HG02763 (cell line): ENCODE measurements around the gene PTPN1.
"Not testable (repeated sequence)": the region's sequence is repeated elsewhere in the genome, so short reads cannot be mapped to it uniquely, and the experiment has no call there.

ENCODE experiments used
- ATAC-seq: cut with Tn5 transposase; IDR thresholded peaks from one replicate; pipeline ENCODE4 v1.9.1; 2021; ENCODE audit warnings: mild to moderate bottlenecking, moderate library complexity; ENCODE audit not compliant: unreplicated experiment

Gene PTPN1

DNA sequence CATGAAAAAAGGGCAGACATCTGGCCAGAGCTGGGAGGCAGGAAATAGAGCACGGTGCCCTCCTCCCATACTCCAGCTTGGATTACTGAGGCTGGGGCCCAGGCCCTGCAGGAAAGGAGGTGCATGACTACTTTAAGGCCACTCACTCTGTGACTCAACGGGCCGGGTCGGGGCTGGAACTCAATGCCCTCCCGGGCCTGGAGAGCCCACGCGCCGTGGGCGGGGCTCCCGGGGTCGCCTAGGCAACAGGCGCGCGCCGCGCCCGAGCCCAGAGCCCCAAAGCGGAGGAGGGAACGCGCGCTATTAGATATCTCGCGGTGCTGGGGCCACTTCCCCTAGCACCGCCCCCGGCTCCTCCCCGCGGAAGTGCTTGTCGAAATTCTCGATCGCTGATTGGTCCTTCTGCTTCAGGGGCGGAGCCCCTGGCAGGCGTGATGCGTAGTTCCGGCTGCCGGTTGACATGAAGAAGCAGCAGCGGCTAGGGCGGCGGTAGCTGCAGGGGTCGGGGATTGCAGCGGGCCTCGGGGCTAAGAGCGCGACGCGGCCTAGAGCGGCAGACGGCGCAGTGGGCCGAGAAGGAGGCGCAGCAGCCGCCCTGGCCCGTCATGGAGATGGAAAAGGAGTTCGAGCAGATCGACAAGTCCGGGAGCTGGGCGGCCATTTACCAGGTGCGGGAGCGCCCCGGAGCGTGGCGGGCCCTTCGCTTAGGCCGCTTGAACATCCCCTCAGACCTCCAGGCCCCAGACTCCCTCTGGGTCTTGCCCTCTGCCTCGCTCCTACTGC lies at the start of gene PTPN1:
Gene PTPN1, plus strand, starts transcription at position 461 of the 783 bp plus-strand sequence. Its CDS starts 145 bp downstream, at position 606.
- ATAC-seq: peak; percentile 89

DNA sequence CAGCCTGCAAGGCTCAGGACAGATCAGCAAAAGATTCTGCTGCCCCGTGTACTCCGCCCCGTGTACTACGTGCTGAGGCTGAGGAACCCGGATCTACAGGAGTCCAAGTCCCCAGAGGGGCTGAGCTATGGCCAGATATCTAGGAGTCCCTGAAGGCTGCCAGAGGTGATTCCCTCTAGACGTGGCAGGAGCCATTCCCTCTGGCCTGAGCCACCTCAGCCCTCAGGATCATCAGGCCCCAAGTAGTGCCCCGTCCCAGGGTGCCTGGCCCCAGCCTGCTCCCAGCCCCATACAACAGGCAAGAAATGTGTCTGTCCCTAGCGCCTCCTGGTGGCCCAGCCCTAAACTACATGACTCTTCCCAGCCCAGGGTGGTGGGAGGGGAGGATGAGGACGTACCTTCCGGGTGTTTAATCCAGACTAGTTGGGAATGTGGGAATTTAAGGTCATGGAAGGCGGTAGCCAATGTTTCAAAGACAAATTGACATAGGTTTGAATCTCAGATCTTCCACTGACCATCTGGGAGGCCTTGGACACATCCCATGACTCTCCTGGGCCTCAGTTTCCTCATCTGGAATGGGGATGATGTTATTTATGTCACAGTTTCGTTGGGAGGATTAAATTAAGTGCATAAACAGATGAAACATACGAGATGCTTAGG lies 49.4 kb upstream of the PTPN1 start:
- no peak for ATAC-seq

DNA sequence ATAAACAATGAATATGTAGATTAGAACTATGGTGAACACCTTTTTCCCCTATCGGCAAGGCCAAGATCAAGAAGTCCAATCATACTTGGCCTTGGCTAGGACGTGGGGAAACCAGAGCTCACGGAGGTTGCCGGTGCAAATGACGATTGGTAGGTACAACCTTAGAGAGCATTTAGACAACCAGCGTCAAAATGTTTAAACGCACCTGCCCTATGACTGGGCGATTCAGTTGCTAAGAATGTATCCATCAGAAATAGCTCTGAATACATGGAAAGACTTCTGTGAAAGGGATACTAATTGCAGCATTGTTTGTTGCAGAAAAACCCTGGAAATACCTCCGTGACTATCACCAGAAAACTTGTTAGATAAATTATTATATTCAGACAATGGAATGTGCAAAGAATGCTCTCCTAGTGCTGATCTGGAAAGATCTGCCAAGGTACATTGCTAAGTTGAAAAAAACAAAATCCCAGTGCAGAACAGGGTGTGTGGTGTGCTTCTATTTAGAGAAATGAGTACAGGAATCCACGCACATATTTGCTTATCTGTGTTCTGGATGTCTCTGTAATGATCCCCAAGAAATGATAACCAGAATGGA lies 48.0 kb upstream of the PTPN1 start:
- no peak for ATAC-seq

DNA sequence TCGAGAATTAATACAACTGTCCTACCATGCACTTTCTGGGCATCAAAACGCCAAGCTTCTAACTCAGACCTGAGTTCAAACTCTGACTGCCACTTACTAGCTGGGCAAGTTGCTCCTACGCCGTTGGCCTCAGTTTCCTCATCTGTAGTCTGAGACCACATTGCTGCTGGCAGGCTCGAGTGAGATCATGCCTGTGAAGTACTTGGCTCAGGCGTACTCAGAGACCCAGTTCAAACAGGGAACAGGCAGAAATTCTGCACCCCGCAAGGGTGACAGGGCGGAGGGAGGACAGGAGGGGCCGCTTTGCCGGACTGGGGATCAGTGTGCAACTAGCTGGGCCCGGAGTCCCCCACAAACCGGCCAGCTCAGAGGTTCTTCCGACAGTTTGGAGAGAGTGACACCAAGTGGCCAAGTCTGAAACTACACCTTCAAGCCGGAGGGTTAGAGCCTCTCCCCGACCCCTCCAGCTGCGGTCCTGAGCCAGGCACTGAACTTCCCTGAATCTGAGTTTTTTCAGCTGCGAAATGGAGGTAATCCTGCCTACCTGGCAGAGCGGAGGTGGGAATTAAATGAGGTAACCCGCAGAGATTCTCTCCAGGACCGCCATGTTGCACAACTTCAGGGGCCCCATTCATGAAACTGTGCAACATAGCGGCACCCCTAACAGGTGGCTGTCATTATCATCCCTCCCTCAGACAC lies 46.0 kb upstream of the PTPN1 start:
- ATAC-seq: no peak

DNA sequence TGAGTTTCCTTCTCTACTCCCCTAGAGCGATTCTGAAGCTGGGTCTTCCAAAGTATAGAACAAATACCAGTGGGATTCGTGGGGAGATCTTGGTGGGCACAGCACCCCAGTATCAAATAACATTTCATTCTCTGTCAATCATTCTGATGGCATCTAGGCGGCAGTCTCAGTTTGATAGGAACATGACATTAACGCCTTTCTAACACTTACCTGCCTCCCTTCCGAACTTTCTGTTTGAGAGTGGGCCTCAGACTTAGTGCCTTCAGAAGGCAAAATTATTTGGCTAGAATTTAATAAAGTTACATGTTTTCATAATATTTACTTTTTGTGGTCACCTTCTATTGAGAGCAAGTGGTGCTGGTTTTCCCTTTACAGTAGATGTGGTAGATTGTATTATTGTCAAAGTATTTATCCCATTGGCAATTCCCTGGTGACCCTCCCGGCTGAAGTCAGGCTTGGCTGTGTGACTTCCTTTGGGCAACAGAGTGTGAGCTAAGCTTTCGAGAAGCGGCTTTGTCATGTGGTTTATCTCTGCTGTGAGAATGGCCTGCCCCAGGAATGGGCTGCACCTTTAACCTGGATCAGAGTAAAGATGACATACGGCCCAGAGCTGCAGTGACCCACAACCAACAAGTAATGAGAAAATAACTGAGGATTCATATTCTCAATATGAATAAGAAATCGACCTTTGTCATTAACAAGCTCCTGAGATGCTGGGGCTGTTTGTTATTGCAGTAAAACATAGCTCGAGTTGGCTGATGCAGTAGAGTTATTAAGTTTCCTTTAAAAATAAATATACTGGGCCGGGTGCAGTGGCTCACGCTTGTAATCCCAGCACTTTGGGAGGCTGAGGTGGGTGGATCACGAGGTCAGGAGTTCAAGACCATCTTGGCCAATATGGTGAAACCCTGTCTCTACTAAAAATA lies 45.2 kb upstream of the PTPN1 start:
- ATAC-seq: no peak

DNA sequence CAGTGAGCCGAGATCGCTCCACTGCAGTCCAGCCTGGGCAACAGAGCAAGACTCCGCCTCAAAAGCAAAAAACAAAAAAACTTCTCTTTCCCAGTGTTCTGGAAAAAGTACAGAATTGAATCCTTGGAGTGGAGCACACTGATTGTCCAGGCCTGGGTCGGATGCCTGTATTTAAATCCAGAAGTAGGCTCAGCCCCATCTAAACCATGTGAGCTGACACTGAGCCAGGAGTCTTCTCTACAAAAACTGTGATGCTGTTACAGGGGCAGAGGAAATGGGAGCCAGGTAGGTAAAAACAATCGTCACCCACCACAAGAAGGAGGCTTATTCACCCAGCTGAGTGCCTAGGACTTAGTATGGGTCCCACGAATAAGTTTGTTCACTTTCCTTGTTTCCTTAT lies 43.0 kb upstream of the PTPN1 start:
- no peak for ATAC-seq

DNA sequence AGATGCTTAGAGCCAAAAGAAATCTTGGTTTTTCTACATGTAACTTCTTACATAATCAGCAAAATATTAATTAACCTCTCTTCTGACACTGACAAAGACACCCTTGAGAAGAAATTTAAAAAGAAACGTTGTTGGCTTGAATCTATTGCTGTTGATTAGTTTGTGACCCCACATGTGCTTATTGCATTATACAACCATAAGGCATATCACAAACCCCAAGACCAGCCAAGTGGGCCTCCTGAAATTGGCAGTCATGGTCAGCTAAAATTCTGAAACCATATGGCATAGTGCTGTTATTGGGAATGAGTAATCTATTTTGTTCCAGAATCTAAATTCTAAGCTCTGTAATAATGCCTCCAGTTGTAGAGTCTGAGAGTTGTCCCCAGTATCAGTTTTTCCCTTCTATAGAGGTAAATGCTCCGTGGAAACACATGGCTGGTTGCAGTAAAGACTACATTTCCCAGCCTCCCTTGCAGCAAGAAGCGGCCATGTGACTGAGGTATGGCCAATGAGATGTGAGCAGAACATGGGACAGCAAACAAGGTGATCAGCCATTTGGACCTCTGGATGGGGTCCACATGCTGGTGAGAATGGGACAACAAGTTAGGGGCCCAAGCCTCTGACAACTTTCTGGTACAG lies 42.3 kb upstream of the PTPN1 start:
- no peak for ATAC-seq

DNA sequence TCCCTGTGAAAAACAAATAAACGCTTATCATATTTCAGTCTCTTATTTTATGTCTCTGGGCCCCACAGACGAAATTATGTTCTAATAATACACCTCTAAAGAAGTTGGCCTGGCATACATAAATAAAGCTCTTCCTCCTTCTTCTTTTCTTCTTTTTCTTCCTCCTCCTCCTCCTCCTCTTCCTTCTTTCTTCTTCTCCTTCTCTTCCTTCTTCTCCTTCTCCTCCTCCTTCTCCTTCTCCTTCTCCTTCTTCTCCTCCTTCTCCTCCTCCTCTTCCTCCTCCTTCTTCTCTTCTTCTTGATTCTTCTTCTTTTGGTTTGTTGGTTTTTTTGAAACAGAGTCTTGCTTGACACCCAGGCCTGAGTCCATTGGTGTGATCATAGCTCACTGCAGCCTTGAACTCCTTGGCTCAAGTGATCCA lies 41.8 kb upstream of the PTPN1 start:
- no peak for ATAC-seq

DNA sequence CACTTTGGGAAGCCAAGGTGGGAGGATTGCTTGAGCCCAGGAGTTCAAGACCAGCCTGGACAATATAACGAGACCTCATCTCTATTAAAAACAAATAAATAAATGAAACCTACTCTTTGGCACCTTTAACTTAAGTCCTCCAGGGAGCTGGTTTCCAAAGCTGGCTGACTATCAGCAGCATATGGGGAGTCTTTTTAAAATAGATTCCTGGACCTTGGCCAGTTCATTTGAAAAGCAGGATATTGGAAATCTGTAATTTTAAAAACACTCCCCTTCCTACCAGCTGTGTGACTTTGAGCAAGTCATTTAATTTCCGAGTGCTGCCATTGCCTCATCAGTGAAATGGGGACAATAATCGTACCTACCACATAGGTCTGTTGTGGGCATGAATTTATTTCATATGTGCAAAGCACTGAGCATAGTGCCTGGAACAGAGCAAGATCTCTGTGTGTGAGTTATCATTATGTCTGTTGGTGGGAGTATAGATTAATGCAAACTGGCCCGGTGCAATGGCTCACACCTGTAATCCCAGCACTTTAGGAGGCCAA lies 40.9 kb upstream of the PTPN1 start:
- no peak for ATAC-seq

DNA sequence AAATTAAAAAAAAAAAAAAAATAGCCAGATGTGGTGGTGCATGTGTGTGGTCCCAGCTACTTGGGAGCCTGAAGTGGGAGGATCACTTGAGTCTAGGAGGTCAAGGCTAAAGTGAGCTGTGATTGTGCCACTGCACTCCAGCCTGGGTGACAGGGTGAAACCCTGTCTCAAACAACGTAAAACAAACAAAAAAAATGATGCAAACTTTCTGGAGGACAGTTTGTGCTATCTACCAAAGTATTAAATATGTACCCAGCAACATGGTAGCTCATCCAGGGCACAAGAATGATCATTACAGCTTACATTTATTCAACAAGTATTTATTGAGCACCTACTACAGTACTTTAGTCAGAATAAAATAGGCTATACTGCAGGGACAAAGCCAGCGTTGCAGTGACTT lies 40.4 kb upstream of the PTPN1 start:
- no peak for ATAC-seq

DNA sequence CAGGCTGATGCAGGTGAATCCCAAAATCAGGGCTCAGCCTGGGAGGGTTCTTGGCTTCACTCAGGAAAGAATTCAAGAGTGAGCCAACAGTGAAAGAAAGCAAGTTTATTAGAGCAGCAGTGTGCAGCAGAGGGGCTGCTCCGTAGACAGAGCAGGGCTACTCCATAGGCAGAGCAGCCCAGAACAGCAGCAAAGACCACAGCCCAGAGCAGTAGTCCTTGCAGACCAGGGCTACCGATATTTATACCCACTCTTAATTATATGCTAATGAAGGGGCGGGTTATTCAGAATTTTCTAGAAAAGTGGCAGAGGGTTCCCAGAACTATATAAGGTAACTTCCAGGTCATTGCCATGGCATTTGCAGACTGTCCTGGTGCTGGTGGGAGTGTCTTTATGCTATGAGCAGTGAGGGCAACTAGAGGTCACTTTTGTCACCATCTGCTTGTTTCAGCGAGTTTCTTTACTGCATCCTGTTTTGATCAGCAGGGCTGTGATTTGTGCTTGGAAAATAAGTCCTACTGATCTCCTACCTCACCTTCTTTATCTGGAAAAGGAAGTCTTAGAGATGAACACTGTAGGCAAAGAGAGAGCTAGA lies 39.8 kb upstream of the PTPN1 start:
- ATAC-seq: no peak

DNA sequence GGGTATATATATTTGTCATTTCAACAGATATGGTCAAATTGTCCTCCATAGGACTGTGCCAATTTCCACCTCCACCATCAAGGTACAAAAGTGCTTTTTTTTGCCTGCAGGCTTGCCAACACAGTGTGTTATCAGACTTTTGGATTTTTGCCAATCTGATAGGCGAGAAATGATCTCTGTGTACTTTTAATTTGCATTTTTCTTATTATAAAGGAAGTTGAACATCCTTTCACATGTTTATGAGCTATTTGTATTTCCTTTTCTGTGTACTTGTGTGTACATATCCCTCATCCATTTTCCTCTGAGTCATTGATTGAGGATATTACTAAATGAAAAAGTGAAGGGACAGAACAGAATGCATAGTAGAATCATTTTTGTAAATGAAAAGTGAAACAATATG lies 39.0 kb upstream of the PTPN1 start:
- no peak for ATAC-seq

DNA sequence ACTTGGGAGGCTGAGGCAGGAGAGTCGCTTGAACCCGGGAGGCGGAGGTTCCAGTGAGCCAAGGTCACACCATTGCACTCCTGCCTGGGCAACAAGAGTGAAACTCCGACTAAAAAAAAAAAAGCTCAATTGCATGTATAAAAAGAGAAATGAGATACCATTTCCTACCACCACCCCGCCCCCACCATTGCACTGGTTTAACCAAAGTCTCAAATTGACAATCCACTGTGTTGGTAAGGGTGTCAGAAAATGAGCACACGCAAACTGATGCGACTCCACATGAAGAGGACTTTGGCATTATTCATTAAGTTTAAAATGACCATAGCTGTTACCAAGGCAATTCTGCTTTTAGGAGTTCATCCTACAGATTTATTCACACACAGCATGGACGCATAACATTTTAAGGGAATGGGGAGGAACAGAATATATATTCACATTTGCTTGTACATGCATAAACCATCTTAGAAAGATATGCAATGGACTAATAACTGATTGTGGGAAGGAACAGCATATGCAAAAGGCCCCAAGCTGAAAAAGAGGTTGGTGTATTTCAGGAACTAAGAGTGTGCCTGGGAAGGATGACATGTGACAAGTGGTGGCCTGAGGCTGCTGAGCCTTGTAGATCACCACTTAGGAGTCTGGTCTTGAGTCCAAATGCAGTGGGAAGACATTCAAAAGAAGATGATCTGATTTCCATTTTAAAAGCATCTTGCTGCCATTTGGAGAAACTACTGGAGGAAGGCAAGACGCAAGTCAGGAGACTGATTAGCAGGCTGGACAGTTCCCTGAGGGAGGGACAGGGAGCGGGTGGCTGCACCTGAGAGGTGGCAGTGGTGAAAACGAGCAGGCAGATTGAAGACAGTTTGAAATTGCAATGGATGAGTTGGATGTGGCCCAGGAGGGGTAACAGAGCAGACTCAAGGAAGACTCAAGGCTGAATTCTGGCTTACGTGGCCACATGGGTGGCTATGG lies 37.2 kb upstream of the PTPN1 start:
- ATAC-seq: no peak

DNA sequence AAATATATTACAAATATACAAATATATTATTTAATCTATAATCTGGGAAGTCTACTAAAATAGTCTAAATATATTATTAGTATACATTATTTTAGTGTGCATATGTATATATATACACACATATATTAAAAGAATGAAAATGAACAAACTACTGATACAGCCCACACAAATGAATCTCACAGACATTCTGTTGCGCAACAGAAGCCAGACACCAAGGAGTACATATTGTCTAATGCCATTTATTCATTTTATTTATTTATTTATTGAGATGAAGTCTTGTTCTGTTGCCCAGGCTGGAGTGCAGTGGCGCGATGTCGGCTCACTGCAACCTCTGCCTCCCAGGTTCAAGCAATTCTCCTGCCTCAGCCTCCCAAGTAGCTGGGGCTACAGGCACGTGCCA lies 35.8 kb upstream of the PTPN1 start:
- not testable (repeated sequence) for ATAC-seq

DNA sequence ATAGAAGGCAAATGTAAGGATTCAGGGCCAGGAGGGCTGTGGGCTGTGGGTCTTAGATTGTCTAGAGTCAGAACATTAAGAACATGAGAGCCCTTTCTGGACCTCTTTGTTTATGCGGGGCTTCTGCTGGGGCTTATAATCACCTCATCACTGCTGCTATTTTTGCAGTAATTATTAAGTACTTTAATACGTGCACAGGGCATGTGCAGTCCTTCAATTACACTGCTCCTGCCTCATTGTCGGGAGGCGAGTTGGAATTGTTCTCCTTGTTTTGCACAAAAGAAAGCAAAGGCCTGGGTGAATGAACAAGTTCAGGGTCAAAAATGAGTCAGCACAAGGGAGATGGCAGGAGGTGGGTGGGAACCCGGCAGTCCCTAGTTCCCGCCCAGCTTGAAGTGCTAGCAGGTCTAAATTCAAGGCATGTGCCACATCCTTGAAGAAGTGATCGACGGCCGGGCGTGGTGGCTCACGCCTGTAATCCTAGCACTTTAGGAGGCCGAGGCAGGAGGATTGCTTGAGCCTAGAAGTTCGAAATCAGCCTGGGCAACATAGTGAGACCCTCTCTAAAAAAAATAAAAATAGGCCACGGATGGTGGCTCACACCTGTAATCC lies 34.4 kb upstream of the PTPN1 start:
- no peak for ATAC-seq

DNA sequence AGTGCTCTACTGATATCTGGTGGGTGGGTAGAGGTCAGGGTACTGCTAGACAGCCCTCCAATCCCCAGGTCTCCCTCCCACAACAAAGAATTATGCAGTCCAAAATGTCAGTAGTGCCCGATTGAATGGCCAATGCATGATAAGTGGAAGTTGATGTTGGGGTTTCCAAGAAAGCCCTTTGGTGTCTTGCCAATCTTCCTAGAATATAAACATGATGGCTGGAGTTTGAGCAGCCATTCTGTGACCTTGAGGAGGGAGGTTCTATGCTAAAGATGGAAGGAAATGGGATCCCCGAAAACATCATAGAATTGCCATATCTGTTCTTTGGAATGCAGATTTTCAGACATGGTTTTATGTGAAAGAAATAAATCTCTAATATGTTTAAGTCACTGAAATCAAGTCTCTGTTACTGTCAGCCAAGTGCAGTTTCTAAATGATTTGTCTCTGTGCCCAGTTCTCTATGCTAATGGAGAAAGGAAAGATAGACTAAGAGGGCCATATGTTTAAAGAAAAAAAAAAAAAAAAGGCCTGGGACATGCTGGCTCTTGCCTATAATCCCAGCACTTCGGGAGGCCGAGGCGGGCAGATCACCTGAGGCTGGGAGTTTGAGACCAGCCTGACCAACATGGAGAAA lies 32.8 kb upstream of the PTPN1 start:
- no peak for ATAC-seq
